ENCODE measurements around the gene CASTOR2. TPM values are rescaled to one million over a fixed set of nuclear protein-coding genes. Genes with fewer than 3 reads are reported as not detected.

The CASTOR2 gene
- total and polyA plus RNA-seq, 4 donors, result 0.76 to 6.8 (median 4.1) TPM

GRCh38 chr7:75055155-75055554 lies 90.7 kb downstream of the CASTOR2 start:
- no peak overlapping the region for H3K4me3 ChIP-seq
- H3K27me3 ChIP-seq (ENCODE audit: control insufficient read depth in 3 of 3, insufficient read depth in 3 of 3, low read length in 2 of 3), result no peaks in the 10 kb centered on the region
- H3K36me3 ChIP-seq (ENCODE audit: control insufficient read depth in 4 of 4, insufficient read depth in 4 of 4, low read length in 4 of 4), result peaks cover 8 to 51% (median 34%) of the 10 kb centered on the region in 4 donors
- H3K4me1 ChIP-seq (ENCODE audit: control insufficient read depth in 5 of 5, insufficient read depth in 5 of 5, low read length in 5 of 5), result peaks cover 0 to 23% (median 4%) of the 10 kb centered on the region in 5 donors
- TF ChIP-seq, protein P1, sequence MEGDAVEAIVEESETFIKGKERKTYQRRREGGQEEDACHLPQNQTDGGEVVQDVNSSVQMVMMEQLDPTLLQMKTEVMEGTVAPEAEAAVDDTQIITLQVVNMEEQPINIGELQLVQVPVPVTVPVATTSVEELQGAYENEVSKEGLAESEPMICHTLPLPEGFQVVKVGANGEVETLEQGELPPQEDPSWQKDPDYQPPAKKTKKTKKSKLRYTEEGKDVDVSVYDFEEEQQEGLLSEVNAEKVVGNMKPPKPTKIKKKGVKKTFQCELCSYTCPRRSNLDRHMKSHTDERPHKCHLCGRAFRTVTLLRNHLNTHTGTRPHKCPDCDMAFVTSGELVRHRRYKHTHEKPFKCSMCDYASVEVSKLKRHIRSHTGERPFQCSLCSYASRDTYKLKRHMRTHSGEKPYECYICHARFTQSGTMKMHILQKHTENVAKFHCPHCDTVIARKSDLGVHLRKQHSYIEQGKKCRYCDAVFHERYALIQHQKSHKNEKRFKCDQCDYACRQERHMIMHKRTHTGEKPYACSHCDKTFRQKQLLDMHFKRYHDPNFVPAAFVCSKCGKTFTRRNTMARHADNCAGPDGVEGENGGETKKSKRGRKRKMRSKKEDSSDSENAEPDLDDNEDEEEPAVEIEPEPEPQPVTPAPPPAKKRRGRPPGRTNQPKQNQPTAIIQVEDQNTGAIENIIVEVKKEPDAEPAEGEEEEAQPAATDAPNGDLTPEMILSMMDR (IDR thresholded peaks at IDR 0.05; ENCODE audit: control extremely low read depth, extremely low read depth), result no peak
- ATAC-seq (ENCODE audit: insufficient read depth, low FRiP score) (no peak), DNase-seq (no peak)
- WGBS, 2 donors, result 90 to 94% methylated on average over 9 of the region's 9 CpGs
- H3K9me3 ChIP-seq (ENCODE audit: control insufficient read depth in 4 of 4, insufficient read depth in 3 of 4, low read length in 3 of 4), result no peaks in the 10 kb centered on the region
- H3K27ac ChIP-seq (ENCODE audit: low read depth in 1 of 2, low read length in 1 of 2), result peak overlapping the region; percentile 7 to 65
- no peak overlapping the region for H3K9ac ChIP-seq (ENCODE audit: insufficient read depth in 1 of 2, low read length in 2 of 2)

DNA sequence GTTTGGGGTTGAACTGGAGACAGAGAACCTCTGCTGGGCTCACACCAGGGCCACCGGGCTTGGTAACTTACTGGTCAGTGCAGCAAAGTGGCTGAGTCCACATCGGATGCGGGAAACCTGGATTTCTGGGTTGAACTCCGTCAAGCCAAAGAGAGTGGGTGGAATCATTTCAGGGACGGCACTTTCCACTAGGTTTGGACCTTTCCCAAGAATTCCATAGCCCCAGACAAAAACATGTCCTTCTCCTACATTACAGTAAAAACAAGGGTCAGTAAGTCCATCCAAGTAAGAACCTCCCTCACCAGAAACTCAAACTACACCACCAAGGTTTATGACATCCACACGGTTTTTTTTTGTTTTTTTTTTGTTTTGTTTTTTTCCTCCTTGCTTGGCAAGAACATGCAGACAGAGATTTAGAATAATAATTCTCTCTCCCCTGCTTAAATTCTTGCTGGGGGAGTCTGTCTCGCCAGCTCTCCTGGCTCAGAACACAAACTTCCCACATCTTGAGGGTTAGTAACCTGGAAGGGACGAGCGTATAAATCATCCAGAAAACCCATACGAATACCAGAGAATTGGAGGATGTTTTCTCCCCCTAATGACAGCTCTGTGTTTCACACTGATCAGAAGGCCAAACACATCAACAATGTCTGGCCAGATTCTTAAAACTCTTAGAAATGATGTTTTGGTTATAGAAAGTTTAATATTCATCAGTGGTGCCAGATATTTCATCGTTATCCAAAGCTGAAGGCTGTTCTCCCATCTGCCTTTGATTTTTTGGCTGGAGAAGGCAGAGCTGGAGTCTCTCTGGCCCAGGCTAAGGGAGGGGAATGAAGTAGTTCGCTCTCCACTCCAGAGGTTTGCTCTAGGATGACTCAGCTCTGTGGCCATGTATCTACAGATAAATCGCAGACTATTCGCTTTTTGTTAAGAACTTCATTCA lies 91.6 kb downstream of the CASTOR2 start:
- ATAC-seq (ENCODE audit: insufficient read depth, low FRiP score) (peak; percentile 59), DNase-seq (peak in 2 of 3 donors; percentile 49 to 82)
- peaks cover 12 to 60% (median 36%) of the 10 kb centered on the region in 4 donors for H3K36me3 ChIP-seq (ENCODE audit: control insufficient read depth in 4 of 4, insufficient read depth in 4 of 4, low read length in 4 of 4)
- H3K9ac ChIP-seq (ENCODE audit: insufficient read depth in 1 of 2, low read length in 2 of 2), result no peak overlapping the region
- peaks cover 0 to 23% (median 4%) of the 10 kb centered on the region in 5 donors for H3K4me1 ChIP-seq (ENCODE audit: control insufficient read depth in 5 of 5, insufficient read depth in 5 of 5, low read length in 5 of 5)
- TF ChIP-seq, protein P1 (IDR thresholded peaks at IDR 0.05; ENCODE audit: control extremely low read depth, extremely low read depth), result no peak
- no peak overlapping the region for H3K4me3 ChIP-seq
- no peaks in the 10 kb centered on the region for H3K9me3 ChIP-seq (ENCODE audit: control insufficient read depth in 4 of 4, insufficient read depth in 3 of 4, low read length in 3 of 4)
- H3K27me3 ChIP-seq (ENCODE audit: control insufficient read depth in 3 of 3, insufficient read depth in 3 of 3, low read length in 2 of 3), result no peaks in the 10 kb centered on the region
- WGBS, 2 donors, result 77 to 84% methylated on average over 14 of the region's 14 CpGs
- peak overlapping the region in 1 of 2 donors; percentile 65 for H3K27ac ChIP-seq (ENCODE audit: low read depth in 1 of 2, low read length in 1 of 2)

DNA sequence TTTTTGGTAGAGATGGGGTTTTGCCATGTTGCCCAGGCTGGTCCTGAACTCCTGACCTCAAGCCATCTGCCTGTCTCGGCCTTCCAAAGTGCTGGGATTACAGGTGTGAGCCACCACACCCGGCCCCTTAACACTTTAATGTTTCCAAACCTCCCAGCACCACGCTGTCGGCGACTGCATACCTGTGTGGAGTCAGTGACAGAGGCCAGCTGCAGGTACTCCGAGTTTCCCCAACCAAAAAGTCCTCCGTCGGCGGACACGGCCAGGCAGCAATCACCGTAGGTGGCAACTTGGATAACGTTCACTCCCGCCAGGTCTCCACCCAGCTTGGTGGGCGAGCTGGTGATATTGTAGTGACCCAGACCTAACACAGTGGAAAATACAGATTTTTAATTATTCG lies 93.9 kb downstream of the CASTOR2 start:
- DNase-seq (no peak), ATAC-seq (ENCODE audit: insufficient read depth, low FRiP score) (no peak)
- TF ChIP-seq, protein P1 (IDR thresholded peaks at IDR 0.05; ENCODE audit: control extremely low read depth, extremely low read depth), result no peak
- Histone ChIP-seq H3K9me3 (ENCODE audit: control insufficient read depth in 4 of 4, insufficient read depth in 3 of 4, low read length in 3 of 4) (no peaks in the 10 kb centered on the region), H3K4me3 (no peak overlapping the region), H3K27me3 (ENCODE audit: control insufficient read depth in 3 of 3, insufficient read depth in 3 of 3, low read length in 2 of 3) (no peaks in the 10 kb centered on the region), H3K9ac (ENCODE audit: insufficient read depth in 1 of 2, low read length in 2 of 2) (no peak overlapping the region), H3K36me3 (ENCODE audit: control insufficient read depth in 4 of 4, insufficient read depth in 4 of 4, low read length in 4 of 4) (peaks cover 14 to 65% (median 45%) of the 10 kb centered on the region in 4 donors), H3K27ac (ENCODE audit: low read depth in 1 of 2, low read length in 1 of 2) (no peak overlapping the region), H3K4me1 (ENCODE audit: control insufficient read depth in 5 of 5, insufficient read depth in 5 of 5, low read length in 5 of 5) (peaks cover 0 to 23% (median 0%) of the 10 kb centered on the region in 5 donors)
- 97 to 98% methylated on average over 15 of the region's 15 CpGs for WGBS, 2 donors
